HUES64 (cell line): Measurements from ENCODE around the gene EVI5.

ENCODE experiments used
- H3K27ac ChIP-seq: 2 replicates; pipeline ENCODE4 v1.7.0; 2013; ENCODE audit warnings: low read depth, low read length, inconsistent platforms
- H3K27me3 ChIP-seq: 2 replicates; pipeline ENCODE4 v1.6.1; 2013; ENCODE audit warnings: mild to moderate bottlenecking, low read length; ENCODE audit not compliant: insufficient read depth
- H3K36me3 ChIP-seq: 2 replicates; pipeline ENCODE4 v1.6.1; 2013; ENCODE audit warnings: mild to moderate bottlenecking, low read length; ENCODE audit not compliant: insufficient read depth
- H3K4me1 ChIP-seq: 2 replicates; pipeline ENCODE4 v1.6.1; 2013; ENCODE audit warnings: mild to moderate bottlenecking, low read length, moderate library complexity; ENCODE audit not compliant: insufficient read depth
- H3K4me3 ChIP-seq: 2 replicates; pipeline ENCODE4 v1.5.1; 2013; ENCODE audit warnings: mild to moderate bottlenecking, low read length, moderate library complexity
- H3K9ac ChIP-seq: 2 replicates; pipeline ENCODE4 v1.6.1; 2013; ENCODE audit warnings: mild to moderate bottlenecking, low read depth, low read length
- H3K9me3 ChIP-seq: 2 replicates; pipeline ENCODE4 v1.6.1; 2013; ENCODE audit warnings: low read depth, low read length; ENCODE audit not compliant: insufficient read depth
- WGBS: fragments of 150-250, 120-280 bp; methylation state at CpG from one replicate; pipeline ENCODE4 v1.1.7; 2013; ENCODE audit warnings: missing lambda C conversion rate; 5-methylcytosine and 5-hydroxymethylcytosine counted together

The EVI5 gene

DNA sequence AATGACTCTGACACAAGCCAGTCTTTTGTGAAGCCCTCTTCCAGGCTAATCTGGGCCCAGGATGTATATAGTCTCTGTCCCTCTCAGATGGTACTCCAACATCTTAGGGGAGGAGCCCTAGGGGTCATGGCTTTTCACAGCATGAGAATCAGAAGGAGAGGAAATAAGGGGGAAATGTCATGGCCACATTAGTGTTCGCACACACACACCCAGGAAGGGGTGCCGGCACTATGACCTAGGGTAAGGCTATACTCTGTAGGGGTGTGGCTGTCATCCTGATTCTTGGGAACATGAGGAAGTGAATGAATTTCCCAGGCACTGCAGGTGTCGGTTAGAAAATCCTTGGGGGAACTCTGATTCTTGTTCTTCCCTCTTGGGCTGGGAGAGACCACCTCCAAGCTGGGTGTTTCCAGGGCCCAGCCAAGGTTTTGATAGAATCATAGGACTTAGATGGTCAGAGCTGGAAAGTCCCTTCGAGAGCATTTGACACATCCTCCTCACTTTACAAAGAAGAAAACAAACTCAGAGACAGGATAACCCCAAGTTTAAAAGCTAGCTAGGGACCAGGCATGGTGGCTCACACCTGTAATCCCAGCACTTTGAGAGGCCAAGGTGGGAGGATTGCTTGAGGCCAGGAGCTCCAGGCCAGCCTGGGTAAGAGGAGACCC lies 320.2 kb downstream of the EVI5 start:
- Histone ChIP-seq H3K4me1 (no peaks in the 10 kb centered on the region), H3K9ac (no peak overlapping the region), H3K36me3 (no peaks in the 10 kb centered on the region), H3K9me3 (no peaks in the 10 kb centered on the region), H3K27me3 (no peaks in the 10 kb centered on the region), H3K27ac (no peak overlapping the region), H3K4me3 (no peak overlapping the region)
- 94% methylated on average over 4 of the region's 4 CpGs for WGBS

DNA sequence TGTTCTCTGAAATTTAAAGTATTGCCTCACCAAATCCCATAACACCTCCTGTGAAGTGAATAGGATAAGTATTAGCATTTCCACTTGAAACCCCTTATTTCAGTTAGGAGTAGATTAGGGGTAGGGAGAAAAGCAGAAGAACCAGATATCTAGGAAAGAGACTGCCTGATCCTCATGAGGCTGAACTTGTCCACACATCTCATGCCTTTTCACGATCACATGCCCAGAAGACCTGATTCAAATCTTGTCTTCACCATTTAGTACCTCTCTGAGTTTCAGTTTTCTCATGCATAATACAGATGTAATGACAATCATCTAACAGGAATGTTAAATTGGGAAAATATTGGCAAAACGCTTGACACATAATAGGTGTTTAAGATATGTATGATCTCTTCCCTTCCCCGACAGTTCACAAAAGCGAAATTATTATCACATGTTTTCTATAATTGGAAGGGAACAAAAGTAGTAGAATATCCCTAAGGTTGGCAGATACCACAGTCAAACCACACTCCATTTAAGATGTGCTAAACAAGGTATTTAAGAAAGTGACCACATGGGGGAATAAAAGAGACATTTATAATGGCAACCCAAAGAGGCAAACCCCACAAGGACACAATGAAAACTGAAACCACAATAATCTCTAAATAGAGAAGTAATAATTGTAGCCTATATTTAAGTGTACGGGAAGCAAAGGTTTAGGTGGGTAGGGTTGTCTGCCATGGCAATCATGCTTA lies 323.4 kb downstream of the EVI5 start:
- Histone ChIP-seq H3K27ac (no peak overlapping the region), H3K4me3 (no peak overlapping the region), H3K36me3 (no peaks in the 10 kb centered on the region), H3K9ac (no peak overlapping the region), H3K9me3 (no peaks in the 10 kb centered on the region), H3K4me1 (no peaks in the 10 kb centered on the region), H3K27me3 (no peaks in the 10 kb centered on the region)
- WGBS: 89% methylated on average over 3 of the region's 5 CpGs

DNA sequence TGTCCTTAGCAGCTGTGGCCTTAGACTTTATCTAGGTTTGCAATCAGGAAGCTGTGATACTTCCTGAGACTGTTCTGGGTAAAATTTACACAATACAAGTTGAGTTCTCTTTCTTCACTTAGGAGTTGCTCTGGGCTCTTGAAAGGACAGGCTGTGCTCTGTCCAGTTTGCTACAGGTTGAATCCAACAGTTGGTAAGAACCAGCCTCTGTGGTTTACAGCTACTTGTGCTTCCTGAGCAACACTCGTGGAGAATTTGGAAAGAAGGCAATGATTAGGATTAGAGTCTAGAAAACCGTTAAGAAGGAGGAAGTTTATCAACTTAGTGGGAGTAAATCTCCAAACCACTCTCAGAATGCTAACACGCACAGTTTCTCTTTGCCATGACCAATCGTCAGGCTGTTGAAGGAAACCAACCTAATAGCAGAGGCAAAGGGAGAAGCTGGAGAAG lies 325.0 kb downstream of the EVI5 start:
- H3K9me3 ChIP-seq: no peaks in the 10 kb centered on the region
- WGBS: 89% methylated on average over 2 of the region's 4 CpGs
- H3K4me3 ChIP-seq: no peak overlapping the region
- no peaks in the 10 kb centered on the region for H3K36me3 ChIP-seq
- H3K27ac ChIP-seq: no peak overlapping the region
- H3K27me3 ChIP-seq: no peaks in the 10 kb centered on the region
- no peaks in the 10 kb centered on the region for H3K4me1 ChIP-seq
- no peak overlapping the region for H3K9ac ChIP-seq
